HepG2 (cell line): ENCODE measurements around the gene BRCA1. TPM values are rescaled to one million over a fixed set of nuclear protein-coding genes. Genes with fewer than 3 reads are reported as not detected.

Experiments
- JUND ChIP-seq: sonication (generic); formaldehyde crosslinking; IDR thresholded peaks from 2 replicates; pipeline ENCODE4 v1.8.0; 2022; ENCODE audit warnings: mild to moderate bottlenecking, missing genetic modification reagents
- PHF8 ChIP-seq: sonication (generic); formaldehyde crosslinking; IDR thresholded peaks from 2 replicates; pipeline ENCODE4 v1.5.0; 2020; ENCODE audit warnings: missing genetic modification reagents
- SALL1 ChIP-seq: sonication (generic); formaldehyde crosslinking; IDR thresholded peaks from 2 replicates; pipeline ENCODE4 v1.8.0; 2022; ENCODE audit warnings: mild to moderate bottlenecking, missing genetic modification reagents
- SMAD1 ChIP-seq: sonication (generic); formaldehyde crosslinking; IDR thresholded peaks from 2 replicates; pipeline ENCODE4 v1.4.0; 2020; ENCODE audit warnings: missing genetic modification reagents, low read depth, mild to moderate bottlenecking, borderline replicate concordance
- TGIF2 ChIP-seq: IDR thresholded peaks from 2 replicates; pipeline ENCODE4 v1.6.1; 2016; ENCODE audit warnings: control low read depth, missing compliant biosample characterization
- ZNF605 ChIP-seq: sonication (generic); formaldehyde crosslinking; IDR thresholded peaks from 2 replicates; pipeline ENCODE4 v1.8.0; 2022; ENCODE audit warnings: mild to moderate bottlenecking, missing genetic modification reagents
- ZNF781 ChIP-seq: sonication (generic); formaldehyde crosslinking; IDR thresholded peaks from 2 replicates; pipeline ENCODE4 v1.5.1; 2020; ENCODE audit warnings: borderline replicate concordance, mild to moderate bottlenecking, missing genetic modification reagents; ENCODE audit errors: not compliant biosample characterization
- polyA plus RNA-seq, 8 experiments: library from polyadenylated mRNA; depleted of rRNA in 3 of 8; stranded (reverse) in 7 of 8; unstranded in 1 of 8; fragments of >200 nt; fragmentation: Illumina TruSeq in 4 of 8; extraction: Trizol in 4 of 8; gene quantifications; 2 replicates each; pipeline versions ENCODE4 v1.2.1 to v1.2.3, GENCODE V29; 2011 to 2016; ENCODE audit warnings: low read depth in 4 of 8, missing spikeins in 1 of 8, mixed read lengths in 1 of 8; ENCODE audit not compliant: insufficient read depth in 1 of 8
- total RNA-seq, 5 experiments: library from RNA; depleted of rRNA; stranded (reverse); fragments of >200 nt; fragmentation: Illumina TruSeq; extraction: Trizol; gene quantifications; 2 replicates each; pipeline ENCODE4 v1.2.3, GENCODE V29; 2016; ENCODE audit warnings: low read depth in 1 of 5
- TF ChIP-seq, protein P1 (sequence below): conservative IDR thresholded peaks from 2 replicates; pipeline ENCODE4 v1.6.1; 2018; ENCODE audit warnings: missing genetic modification reagents
- TF ChIP-seq, protein P2 (sequence below): IDR thresholded peaks from 2 replicates; pipeline ENCODE4 v1.4.0; 2020; ENCODE audit warnings: mild to moderate bottlenecking, missing genetic modification reagents
- TF ChIP-seq, protein P3 (sequence below): IDR thresholded peaks from 2 replicates; pipeline ENCODE4 v1.6.1; 2016; ENCODE audit warnings: missing compliant biosample characterization, missing genetic modification reagents, borderline replicate concordance

Gene BRCA1
- total and polyA plus RNA-seq, 2 of the 13 experiments (the other 11 are each of a cell fraction or from before 2014, with no cell fraction given) = 13.3 to 37.5 TPM

DNA sequence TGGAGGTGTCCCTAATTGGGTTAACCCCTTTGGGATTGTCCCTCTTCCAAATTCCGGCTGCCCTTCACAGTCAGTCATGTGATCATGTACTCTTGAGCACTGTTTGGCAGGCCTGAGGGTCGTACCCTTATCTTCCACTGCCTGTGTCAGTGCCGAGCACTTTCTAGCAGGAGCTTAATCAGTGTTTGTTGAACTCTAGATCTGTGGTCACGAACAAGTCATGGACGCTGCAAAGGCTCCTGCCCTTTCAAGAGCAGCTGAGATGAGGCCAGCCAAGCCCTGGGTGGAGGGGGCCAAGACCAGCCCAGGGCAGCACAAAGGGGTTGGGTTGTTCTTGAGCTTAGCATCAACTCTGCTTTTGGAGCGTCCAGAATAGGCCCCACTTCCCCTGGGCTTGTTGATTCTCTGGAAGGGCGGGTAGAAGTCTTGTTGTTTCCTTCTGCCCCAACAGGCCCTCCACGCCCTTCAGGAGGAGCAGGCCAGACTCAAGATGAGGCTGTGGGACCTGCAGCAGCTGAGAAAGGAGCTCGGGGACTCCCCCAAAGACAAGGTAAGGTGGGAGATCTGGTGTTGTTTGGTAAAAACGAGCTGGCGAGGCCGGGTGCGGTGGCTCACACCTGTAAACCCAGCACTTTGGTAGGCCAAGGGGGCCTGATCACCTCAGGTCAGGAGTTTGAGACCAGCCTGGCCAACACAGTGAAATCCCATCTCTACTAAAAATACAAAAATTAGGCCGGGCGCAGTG lies 113.3 kb downstream of the BRCA1 start (continued):
- TF ChIP-seq, protein P1, sequence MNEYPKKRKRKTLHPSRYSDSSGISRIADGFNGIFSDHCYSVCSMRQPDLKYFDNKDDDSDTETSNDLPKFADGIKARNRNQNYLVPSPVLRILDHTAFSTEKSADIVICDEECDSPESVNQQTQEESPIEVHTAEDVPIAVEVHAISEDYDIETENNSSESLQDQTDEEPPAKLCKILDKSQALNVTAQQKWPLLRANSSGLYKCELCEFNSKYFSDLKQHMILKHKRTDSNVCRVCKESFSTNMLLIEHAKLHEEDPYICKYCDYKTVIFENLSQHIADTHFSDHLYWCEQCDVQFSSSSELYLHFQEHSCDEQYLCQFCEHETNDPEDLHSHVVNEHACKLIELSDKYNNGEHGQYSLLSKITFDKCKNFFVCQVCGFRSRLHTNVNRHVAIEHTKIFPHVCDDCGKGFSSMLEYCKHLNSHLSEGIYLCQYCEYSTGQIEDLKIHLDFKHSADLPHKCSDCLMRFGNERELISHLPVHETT (CRISPR knock-in tag) = no peak
- TF ChIP-seq JUND (CRISPR knock-in tag) = no peak
- peak; percentile 36; the same call in 1 of the 2 replicates for TF ChIP-seq PHF8
- TF ChIP-seq, protein P2, sequence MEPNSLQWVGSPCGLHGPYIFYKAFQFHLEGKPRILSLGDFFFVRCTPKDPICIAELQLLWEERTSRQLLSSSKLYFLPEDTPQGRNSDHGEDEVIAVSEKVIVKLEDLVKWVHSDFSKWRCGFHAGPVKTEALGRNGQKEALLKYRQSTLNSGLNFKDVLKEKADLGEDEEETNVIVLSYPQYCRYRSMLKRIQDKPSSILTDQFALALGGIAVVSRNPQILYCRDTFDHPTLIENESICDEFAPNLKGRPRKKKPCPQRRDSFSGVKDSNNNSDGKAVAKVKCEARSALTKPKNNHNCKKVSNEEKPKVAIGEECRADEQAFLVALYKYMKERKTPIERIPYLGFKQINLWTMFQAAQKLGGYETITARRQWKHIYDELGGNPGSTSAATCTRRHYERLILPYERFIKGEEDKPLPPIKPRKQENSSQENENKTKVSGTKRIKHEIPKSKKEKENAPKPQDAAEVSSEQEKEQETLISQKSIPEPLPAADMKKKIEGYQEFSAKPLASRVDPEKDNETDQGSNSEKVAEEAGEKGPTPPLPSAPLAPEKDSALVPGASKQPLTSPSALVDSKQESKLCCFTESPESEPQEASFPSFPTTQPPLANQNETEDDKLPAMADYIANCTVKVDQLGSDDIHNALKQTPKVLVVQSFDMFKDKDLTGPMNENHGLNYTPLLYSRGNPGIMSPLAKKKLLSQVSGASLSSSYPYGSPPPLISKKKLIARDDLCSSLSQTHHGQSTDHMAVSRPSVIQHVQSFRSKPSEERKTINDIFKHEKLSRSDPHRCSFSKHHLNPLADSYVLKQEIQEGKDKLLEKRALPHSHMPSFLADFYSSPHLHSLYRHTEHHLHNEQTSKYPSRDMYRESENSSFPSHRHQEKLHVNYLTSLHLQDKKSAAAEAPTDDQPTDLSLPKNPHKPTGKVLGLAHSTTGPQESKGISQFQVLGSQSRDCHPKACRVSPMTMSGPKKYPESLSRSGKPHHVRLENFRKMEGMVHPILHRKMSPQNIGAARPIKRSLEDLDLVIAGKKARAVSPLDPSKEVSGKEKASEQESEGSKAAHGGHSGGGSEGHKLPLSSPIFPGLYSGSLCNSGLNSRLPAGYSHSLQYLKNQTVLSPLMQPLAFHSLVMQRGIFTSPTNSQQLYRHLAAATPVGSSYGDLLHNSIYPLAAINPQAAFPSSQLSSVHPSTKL (CRISPR knock-in tag) = 0 out of 2 replicates have a peak, but pooled peaks have one; percentile 16
- no peak for TF ChIP-seq TGIF2 (CRISPR knock-in tag)
- TF ChIP-seq ZNF781 (CRISPR knock-in tag) = no peak
- TF ChIP-seq SALL1 = no peak
- TF ChIP-seq ZNF605 (CRISPR knock-in tag) = no peak
- TF ChIP-seq SMAD1 (CRISPR knock-in tag) = 0 out of 2 replicates have a peak, but pooled peaks have one; percentile 47
- TF ChIP-seq, protein P3, sequence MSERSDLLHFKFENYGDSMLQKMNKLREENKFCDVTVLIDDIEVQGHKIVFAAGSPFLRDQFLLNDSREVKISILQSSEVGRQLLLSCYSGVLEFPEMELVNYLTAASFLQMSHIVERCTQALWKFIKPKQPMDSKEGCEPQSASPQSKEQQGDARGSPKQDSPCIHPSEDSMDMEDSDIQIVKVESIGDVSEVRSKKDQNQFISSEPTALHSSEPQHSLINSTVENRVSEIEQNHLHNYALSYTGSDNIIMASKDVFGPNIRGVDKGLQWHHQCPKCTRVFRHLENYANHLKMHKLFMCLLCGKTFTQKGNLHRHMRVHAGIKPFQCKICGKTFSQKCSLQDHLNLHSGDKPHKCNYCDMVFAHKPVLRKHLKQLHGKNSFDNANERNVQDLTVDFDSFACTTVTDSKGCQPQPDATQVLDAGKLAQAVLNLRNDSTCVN = peak; percentile 98
